ENCODE results near the gene DCANP1. TPM values are rescaled to one million over a fixed set of nuclear protein-coding genes. Genes with fewer than 3 reads are reported as not detected.

Gene DCANP1
- total and polyA plus RNA-seq, 10 of the 15 experiments (the other 5 are each of a cell fraction or from before 2014, with no cell fraction given) = 0.01 TPM; not detected in 9

- RAD21 ChIA-PET (ENCODE audit: unreplicated experiment) = no interaction called here
- POLR2A ChIA-PET = no interaction called here
- no peaks in the 10 kb centered on the region for H3K79me2 ChIP-seq (ENCODE audit: control insufficient read depth, insufficient read depth, low read length)
- DNase-seq (ENCODE audit: low read depth, low spot score) (no peak), ATAC-seq (no peak), FAIRE-seq (no peak)
- TF ChIP-seq POLR2AphosphoS2 (IDR thresholded peaks at IDR 0.05; ENCODE audit: low read depth, low read length) = no peak
- TF ChIP-seq E2F8 (IDR thresholded peaks at IDR 0.05; ENCODE audit: low read depth, partially characterized antibody) = no peak
- TF ChIP-seq BCL3 (IDR thresholded peaks at IDR 0.05; ENCODE audit: borderline replicate concordance, insufficient read depth, low read depth, low read length, poor library complexity, severe bottlenecking) = no peak
- TF ChIP-seq ZNF207 (IDR thresholded peaks at IDR 0.05; ENCODE audit: borderline replicate concordance) = no peak
- no peak for TF ChIP-seq JUNB (IDR thresholded peaks at IDR 0.05)
- TF ChIP-seq E4F1 (IDR thresholded peaks at IDR 0.05; ENCODE audit: borderline replicate concordance, partially characterized antibody) = no peak
- no peak for TF ChIP-seq ETV6 (conservative IDR thresholded peaks at IDR 0.05 in 1 of 2, IDR thresholded peaks at IDR 0.05 in 1 of 2; ENCODE audit: borderline replicate concordance in 1 of 2, low read depth in 1 of 2)
- no peak for TF ChIP-seq E2F4 (IDR thresholded peaks at IDR 0.05; ENCODE audit: low read depth, low read length)
- TF ChIP-seq KDM1A (IDR thresholded peaks at IDR 0.05; ENCODE audit: borderline replicate concordance) = no peak
- TF ChIP-seq CHD1 (IDR thresholded peaks at IDR 0.05; ENCODE audit: low read depth, low read length) = no peak
- no peak for TF ChIP-seq RAD51 (IDR thresholded peaks at IDR 0.05)
- TF ChIP-seq IKZF1 (conservative IDR thresholded peaks at IDR 0.05) = no peak
- in situ Hi-C loops (cut with MboI) (no loop called here), intact Hi-C loops (cut with micrococcal nuclease; ENCODE audit: unreplicated experiment) (no loop called here)
- no peak overlapping the region for H3K4me3 ChIP-seq
- H3K27me3 ChIP-seq (replicated peaks in 1 of 2; ENCODE audit: control insufficient read depth in 2 of 2, insufficient read depth in 2 of 2, low read length in 1 of 2) = no peaks in the 10 kb centered on the region
- H4K20me1 ChIP-seq (ENCODE audit: control insufficient read depth, insufficient read depth) = no peaks in the 10 kb centered on the region
- BruUV-seq (replicated peaks) = no TSS peak
- peaks cover 28% of the 10 kb centered on the region for H3K4me1 ChIP-seq (ENCODE audit: control insufficient read depth, insufficient read depth, low read length)
- SMC1A ChIA-PET (ENCODE audit: uncharacterized antibody, unreplicated experiment) = no interaction called here
- H2AFZ ChIP-seq (ENCODE audit: control insufficient read depth, low read depth, low read length) = no peak overlapping the region
- no peaks in the 10 kb centered on the region for H3K36me3 ChIP-seq (ENCODE audit: control insufficient read depth in 2 of 2, insufficient read depth in 2 of 2, low read length in 1 of 2)
- WGBS (ENCODE audit: insufficient coverage, insufficient replicate concordance, low lambda C conversion rate, missing lambda C conversion rate) = 89% methylated on average over 2 of the region's 2 CpGs
- no peak overlapping the region for H3K4me2 ChIP-seq (ENCODE audit: control insufficient read depth, insufficient read depth)
- CTCF ChIA-PET = no interaction called here
- H3K27ac ChIP-seq (ENCODE audit: control insufficient read depth, insufficient read depth) = no peak overlapping the region
- H3K9ac ChIP-seq (ENCODE audit: control insufficient read depth, insufficient read depth, low read length) = no peak overlapping the region
- H3K9me3 ChIP-seq (replicated peaks; ENCODE audit: control insufficient read depth, insufficient read depth, low read length) = no peaks in the 10 kb centered on the region; the same call in 2 of the 3 replicates
Observed at GRCh38 chr5:135450952-135451351, 3.8 kb upstream of the DCANP1 start.

Measured in GM12878 (cell line).